GM13976 (cell line): Measurements from ENCODE around the gene FTO.

Source experiments
- DNase-seq: peaks from one replicate; pipeline ENCODE4 v3.0.0; 2012; ENCODE audit warnings: low spot score
- in situ Hi-C: fragments of 300-500 bp; cut with MboI; formaldehyde crosslinking; loops from one replicate; pipeline ENCODE4 v1.12.0; 2022; ENCODE audit warnings: low sequenced_read_pairs, mixed read lengths, inconsistent platforms; ENCODE audit not compliant: unreplicated experiment
- TF ChIP-seq, protein P1 (sequence below): IDR thresholded peaks from 2 replicates; pipeline ENCODE4 v1.5.1; 2012; ENCODE audit warnings: borderline replicate concordance, mild to moderate bottlenecking; ENCODE audit not compliant: insufficient read depth; ENCODE audit errors: extremely low read depth, missing control alignments, control extremely low read depth

FTO gene

DNA sequence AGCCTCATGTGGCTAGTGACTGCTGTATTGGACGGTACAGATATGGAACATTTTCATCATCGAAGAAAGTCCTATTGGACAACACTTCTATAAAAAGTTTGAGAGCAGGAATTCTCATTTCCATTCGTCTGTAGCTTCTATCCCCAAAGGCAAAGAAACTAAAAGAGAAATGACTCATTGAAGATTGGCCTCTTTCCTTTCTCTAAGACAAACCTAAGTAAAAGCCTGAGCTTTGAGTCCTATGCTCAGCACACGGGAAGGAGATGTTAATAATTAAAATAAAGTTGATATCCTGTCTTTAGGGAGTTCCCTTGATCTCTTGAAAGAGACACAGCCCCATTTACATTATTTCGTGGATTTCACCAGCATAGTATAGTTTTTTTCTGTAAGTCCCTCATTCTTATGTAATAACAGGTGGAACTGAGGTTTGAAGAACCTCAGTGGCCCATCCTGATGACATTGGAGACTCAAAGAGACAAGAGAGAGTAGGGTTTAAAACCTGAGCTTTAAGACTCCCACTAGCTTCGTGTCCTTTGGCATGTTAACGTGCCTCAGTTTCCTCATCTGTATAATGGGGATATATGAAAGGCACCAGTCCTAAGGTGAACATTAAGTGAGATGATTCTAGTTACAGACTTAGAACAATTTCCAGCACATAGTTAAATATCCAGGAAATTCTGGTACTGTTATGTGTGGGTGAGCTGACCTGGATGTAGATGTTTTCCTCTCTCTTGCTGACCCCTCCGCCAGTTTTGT is 408.7 kb downstream of the FTO start:
- DNase-seq = no peak
- in situ Hi-C loops = no loop called here
- TF ChIP-seq, protein P1, sequence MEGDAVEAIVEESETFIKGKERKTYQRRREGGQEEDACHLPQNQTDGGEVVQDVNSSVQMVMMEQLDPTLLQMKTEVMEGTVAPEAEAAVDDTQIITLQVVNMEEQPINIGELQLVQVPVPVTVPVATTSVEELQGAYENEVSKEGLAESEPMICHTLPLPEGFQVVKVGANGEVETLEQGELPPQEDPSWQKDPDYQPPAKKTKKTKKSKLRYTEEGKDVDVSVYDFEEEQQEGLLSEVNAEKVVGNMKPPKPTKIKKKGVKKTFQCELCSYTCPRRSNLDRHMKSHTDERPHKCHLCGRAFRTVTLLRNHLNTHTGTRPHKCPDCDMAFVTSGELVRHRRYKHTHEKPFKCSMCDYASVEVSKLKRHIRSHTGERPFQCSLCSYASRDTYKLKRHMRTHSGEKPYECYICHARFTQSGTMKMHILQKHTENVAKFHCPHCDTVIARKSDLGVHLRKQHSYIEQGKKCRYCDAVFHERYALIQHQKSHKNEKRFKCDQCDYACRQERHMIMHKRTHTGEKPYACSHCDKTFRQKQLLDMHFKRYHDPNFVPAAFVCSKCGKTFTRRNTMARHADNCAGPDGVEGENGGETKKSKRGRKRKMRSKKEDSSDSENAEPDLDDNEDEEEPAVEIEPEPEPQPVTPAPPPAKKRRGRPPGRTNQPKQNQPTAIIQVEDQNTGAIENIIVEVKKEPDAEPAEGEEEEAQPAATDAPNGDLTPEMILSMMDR = no peak

DNA sequence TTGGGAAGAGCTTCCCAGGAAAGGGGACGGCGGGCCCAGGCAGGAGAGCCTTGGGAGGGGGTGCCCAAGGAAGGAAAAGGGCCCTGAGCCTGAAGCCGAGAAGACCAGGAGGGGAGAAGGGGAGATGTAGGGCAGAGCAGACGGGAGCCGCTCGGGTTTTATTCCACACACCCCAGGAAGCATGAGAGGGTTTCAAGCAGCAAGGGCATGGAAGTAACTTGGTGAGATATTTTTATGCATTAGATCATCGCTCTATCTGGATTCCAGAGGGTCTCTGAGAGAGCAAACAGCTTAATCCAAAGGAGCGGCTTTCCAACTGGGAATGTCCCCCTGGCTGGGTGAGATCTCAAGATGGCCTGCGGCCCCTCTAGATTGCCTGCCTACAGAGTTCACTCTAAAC is 411.6 kb downstream of the FTO start:
- TF ChIP-seq, protein P1 = no peak
- DNase-seq = no peak
- in situ Hi-C loops = no loop called here

DNA sequence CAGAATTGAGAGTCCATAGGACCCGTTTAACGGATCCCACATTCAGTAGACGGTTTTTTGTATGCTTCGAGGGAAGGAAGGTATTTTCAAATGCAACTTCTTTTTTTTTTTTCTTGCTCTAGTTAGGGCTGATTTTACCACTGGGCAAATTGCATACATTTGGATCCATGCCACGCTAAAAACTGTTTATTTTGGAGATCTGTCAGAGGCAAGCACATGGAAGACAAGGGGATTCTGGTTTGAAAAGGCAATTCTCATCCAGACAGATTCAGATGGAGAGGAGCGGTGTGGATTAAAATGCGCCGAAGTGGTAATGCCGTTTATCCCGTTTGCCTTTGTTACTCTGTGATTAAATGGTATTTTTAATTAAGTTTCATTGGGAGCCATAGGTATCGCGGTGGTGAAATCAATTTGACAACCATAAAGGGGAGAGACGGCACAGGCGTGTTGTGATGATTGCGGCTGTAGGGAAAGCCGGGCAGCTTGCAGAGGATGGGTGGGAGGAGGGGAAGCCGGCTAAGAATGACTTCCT is 412.2 kb downstream of the FTO start:
- TF ChIP-seq, protein P1 = no peak
- DNase-seq = no peak
- in situ Hi-C loops = no loop called here

DNA sequence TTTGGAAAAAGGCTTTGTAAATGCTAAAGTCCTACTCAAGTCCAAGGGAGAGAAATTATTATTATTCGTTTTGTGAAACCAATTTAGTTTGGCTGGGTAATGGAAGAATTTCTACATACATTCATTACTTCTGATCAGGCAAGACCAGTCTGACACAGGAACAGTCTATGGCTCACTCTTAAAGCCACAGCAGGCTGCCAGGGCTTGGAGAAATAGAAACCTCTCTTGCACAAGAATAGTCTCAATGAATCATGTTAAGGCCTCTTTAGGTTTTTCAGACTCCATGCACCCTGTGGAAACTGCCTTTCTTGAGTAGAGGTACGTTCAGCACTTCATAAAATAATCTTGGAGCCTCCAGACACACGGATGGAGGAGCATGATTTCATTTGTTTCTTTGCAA is 414.9 kb downstream of the FTO start:
- DNase-seq = no peak
- TF ChIP-seq, protein P1 = no peak
- in situ Hi-C loops = no loop called here

DNA sequence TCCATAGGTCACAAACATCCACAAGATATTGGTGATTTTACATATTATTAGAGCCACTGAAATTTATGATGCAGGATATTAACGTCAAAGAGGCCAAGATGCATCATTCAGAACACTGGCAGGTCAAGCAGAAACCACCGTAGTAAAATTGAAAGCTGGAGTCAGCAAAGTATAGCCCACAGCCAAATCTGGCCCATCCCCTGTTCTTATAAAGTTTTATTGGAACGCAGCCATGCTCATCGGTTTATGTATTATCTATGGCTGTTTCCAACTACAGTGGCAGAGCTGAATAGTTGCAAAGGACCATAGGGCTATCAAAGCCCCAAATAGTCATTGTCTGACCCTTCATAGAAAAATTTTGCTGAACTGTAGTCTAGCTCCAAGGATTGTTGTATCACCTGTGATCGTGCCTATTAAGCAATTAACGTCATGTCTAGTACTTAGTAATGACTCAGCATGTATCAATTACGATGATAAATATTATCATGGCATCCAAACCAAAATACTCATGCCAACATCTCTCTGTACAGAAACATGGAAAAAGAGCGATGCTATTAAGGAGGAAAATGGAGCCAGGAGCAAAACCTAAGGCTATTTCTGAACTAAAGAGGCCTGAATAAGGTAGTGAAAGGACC is 417.0 kb downstream of the FTO start:
- no peak for DNase-seq
- TF ChIP-seq, protein P1 = no peak
- in situ Hi-C loops = no loop called here

DNA sequence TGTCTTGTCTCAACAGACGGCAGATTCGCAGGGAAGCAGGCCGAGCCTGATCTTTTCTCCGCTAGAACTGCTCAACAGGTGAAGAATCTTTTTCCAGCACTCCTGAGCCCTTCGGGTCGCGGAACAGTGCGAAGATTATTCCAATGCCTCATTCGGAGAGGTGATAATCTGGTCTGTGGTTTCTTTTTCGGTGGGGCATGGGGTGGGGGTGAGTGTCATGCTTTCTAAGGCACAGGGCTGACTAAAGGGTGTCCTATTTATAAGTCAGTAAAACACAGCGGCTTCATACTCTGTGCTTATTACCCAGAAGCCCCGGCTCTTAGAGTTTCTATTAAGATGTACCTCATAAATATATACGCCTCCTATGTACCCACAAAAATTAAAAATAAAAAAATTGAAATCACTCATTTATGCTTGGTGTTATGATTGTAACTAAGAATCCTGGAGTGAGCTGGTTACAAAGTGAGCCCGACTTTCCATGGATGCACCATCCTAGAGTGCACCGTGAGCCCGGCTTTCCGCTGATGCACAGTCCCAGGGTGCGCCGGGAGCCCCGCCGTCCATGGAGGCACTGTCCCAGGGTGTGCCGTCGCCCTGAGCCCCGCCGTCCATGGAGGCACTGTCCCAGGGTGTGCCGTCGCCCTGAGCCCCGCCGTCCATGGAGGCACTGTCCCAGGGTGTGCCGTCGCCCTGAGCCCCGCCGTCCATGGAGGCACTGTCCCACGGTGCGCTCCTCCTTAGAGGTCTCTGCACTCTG is 417.8 kb downstream of the FTO start:
- in situ Hi-C loops = no loop called here
- no peak for DNase-seq
- TF ChIP-seq, protein P1 = no peak
